Gastroesophageal sphincter (tissue), 4 donors: Measurements from ENCODE around the gene KLF8. TPM values are rescaled to one million over a fixed set of nuclear protein-coding genes. Genes with fewer than 3 reads are reported as not detected.

ENCODE experiments used
- ATAC-seq: fragments of 150-250 bp; one replicate; pipeline ENCODE4 v1.9.1; 2016; ENCODE audit warnings: mild to moderate bottlenecking, moderate library complexity
- H3K27ac ChIP-seq, 4 donors: fragments of 200-600 bp; sonication (generic) in 3 of 4; 1 replicate in 3 of 4; 2 replicates in 1 of 4; pipeline ENCODE4 v1.5.1; 2016 to 2019
- H3K27me3 ChIP-seq: fragments of 200-600 bp; sonication (generic); one replicate; pipeline ENCODE4 v1.5.1; 2019
- H3K36me3 ChIP-seq, 2 donors: fragments of 200-600 bp; sonication (generic); one replicate each; pipeline ENCODE4 v1.5.1; 2019; ENCODE audit warnings: control low read depth in 1 of 2
- H3K4me1 ChIP-seq, 3 donors: fragments of 200-600 bp; sonication (generic); 1 replicate in 2 of 3; 2 replicates in 1 of 3; pipeline ENCODE4 v1.5.1; 2016 to 2019; ENCODE audit warnings: control low read depth in 2 of 3
- H3K4me3 ChIP-seq, 2 donors: fragments of 200-600 bp; sonication (generic); one replicate each; pipeline ENCODE4 v1.5.1; 2019; ENCODE audit warnings: mild to moderate bottlenecking in 1 of 2, moderate library complexity in 1 of 2
- H3K9me3 ChIP-seq, 3 donors: fragments of 200-600 bp; sonication (generic); one replicate each; pipeline ENCODE4 v1.5.1; 2017 to 2019; ENCODE audit warnings: control low read depth in 2 of 3
- CTCF ChIP-seq, 4 experiments: fragments of 200-600 bp in 2 of 4; fragments of 450-650 bp in 2 of 4; sonication (generic) in 1 of 4; IDR thresholded peaks; one replicate each; pipeline ENCODE4 v1.5.1; 2017 to 2019; ENCODE audit warnings: antibody characterized with exemption in 4 of 4, mild to moderate bottlenecking in 2 of 4, moderate library complexity in 2 of 4
- EP300 ChIP-seq: sonication (generic); formaldehyde crosslinking; IDR thresholded peaks from one replicate; pipeline ENCODE4 v1.6.1; 2017; ENCODE audit warnings: antibody characterized with exemption, mild to moderate bottlenecking
- POLR2A ChIP-seq, 2 donors: fragments of 450-650 bp; IDR thresholded peaks; one replicate each; pipeline ENCODE4 v1.6.1; 2017; ENCODE audit warnings: antibody characterized with exemption in 2 of 2, mild to moderate bottlenecking in 2 of 2, moderate library complexity in 1 of 2
- POLR2AphosphoS5 ChIP-seq: sonication (generic); formaldehyde crosslinking; IDR thresholded peaks from one replicate; pipeline ENCODE4 v1.6.1; 2017; ENCODE audit warnings: antibody characterized with exemption
- WGBS, 2 donors: methylation state at CpG; one replicate each; pipeline ENCODE4 v1.1.5; 2018; ENCODE audit warnings: low coverage in 1 of 2; 5-methylcytosine and 5-hydroxymethylcytosine counted together
- total RNA-seq, 4 donors: library from RNA; depleted of rRNA; stranded (reverse); fragments of >200 nt; gene quantifications; one replicate each; pipeline ENCODE4 v1.1.0, GENCODE V29; 2016

The KLF8 gene
- total RNA-seq, 4 donors from 2014 or later = 10.9 to 15.1 (median 13.5) TPM

GRCh38 chrX:56278692-56279091 lies 46.5 kb downstream of the KLF8 start:
- no peak for ATAC-seq
- no peaks in the 10 kb centered on the region for H3K4me1 ChIP-seq
- no peak for TF ChIP-seq CTCF (IDR thresholded peaks at IDR 0.05)
- no peak for TF ChIP-seq POLR2A (IDR thresholded peaks at IDR 0.05)
- TF ChIP-seq POLR2AphosphoS5 = no peak
- no peak for TF ChIP-seq EP300
- no peak overlapping the region for H3K4me3 ChIP-seq
- no peak overlapping the region for H3K27ac ChIP-seq
- no peaks in the 10 kb centered on the region for H3K27me3 ChIP-seq
- 60% methylated on average over 1 of the region's 1 CpG; no CpG with 5 or more reads in 1 of the 2 donors for WGBS, 2 donors
- no peaks in the 10 kb centered on the region for H3K9me3 ChIP-seq
- H3K36me3 ChIP-seq = peaks cover 0 to 2% of the 10 kb centered on the region in 2 donors

- no peak for ATAC-seq
- WGBS, 2 donors = no CpG with 5 or more reads among the region's 2 CpGs
- no peak for TF ChIP-seq EP300
- TF ChIP-seq POLR2A (IDR thresholded peaks at IDR 0.05) = no peak
- TF ChIP-seq CTCF (IDR thresholded peaks at IDR 0.05) = no peak
- TF ChIP-seq POLR2AphosphoS5 = no peak
These were observed 47.7 kb downstream of the KLF8 start for GRCh38 chrX:56279863-56280262.

GRCh38 chrX:56281789-56282188 lies 49.6 kb downstream of the KLF8 start:
- TF ChIP-seq POLR2AphosphoS5 (no peak), EP300 (no peak), CTCF (IDR thresholded peaks at IDR 0.05) (no peak)
- Histone ChIP-seq H3K27me3 (no peaks in the 10 kb centered on the region), H3K9me3 (no peaks in the 10 kb centered on the region), H3K27ac (no peak overlapping the region), H3K4me1 (no peaks in the 10 kb centered on the region), H3K36me3 (peaks cover 0 to 28% of the 10 kb centered on the region in 2 donors), H3K4me3 (no peak overlapping the region)
- ATAC-seq = no peak

More at GRCh38 chrX:56279863-56280262, 47.7 kb downstream of the KLF8 start:
- Histone ChIP-seq H3K27ac (no peak overlapping the region), H3K9me3 (no peaks in the 10 kb centered on the region), H3K36me3 (peaks cover 0 to 9% of the 10 kb centered on the region in 2 donors), H3K4me3 (no peak overlapping the region), H3K27me3 (no peaks in the 10 kb centered on the region), H3K4me1 (no peaks in the 10 kb centered on the region)

GRCh38 chrX:56284269-56284668 lies 52.1 kb downstream of the KLF8 start:
- no peak for ATAC-seq
- TF ChIP-seq POLR2AphosphoS5 (no peak), EP300 (no peak), CTCF (IDR thresholded peaks at IDR 0.05) (no peak), POLR2A (IDR thresholded peaks at IDR 0.05) (no peak)
- Histone ChIP-seq H3K27me3 (no peaks in the 10 kb centered on the region), H3K36me3 (peaks cover 0 to 50% of the 10 kb centered on the region in 2 donors), H3K9me3 (no peaks in the 10 kb centered on the region), H3K4me1 (no peaks in the 10 kb centered on the region), H3K4me3 (no peak overlapping the region), H3K27ac (no peak overlapping the region)
- 67 to 79% methylated on average over 4 to 6 of the region's 13 CpGs for WGBS, 2 donors

- H3K4me1 ChIP-seq = no peaks in the 10 kb centered on the region
- H3K36me3 ChIP-seq = peaks cover 0 to 65% of the 10 kb centered on the region in 2 donors
- H3K27me3 ChIP-seq = no peaks in the 10 kb centered on the region
- no peak for ATAC-seq
- H3K4me3 ChIP-seq = no peak overlapping the region
- 65 to 85% methylated on average over 2 of the region's 2 CpGs for WGBS, 2 donors
- TF ChIP-seq CTCF (IDR thresholded peaks at IDR 0.05) (no peak), POLR2A (IDR thresholded peaks at IDR 0.05) (no peak), POLR2AphosphoS5 (no peak), EP300 (no peak)
- no peaks in the 10 kb centered on the region for H3K9me3 ChIP-seq
- H3K27ac ChIP-seq = no peak overlapping the region
These were observed 56.5 kb downstream of the KLF8 start for GRCh38 chrX:56288608-56289007.
